Measurements from ENCODE around the gene TPSB2.

The TPSB2 gene

GRCh38 chr16:1195393-1195666, 34.7 kb downstream of the TPSB2 start:
- TF ChIP-seq EZH2phosphoT487 (IDR thresholded peaks at IDR 0.05; ENCODE audit: borderline replicate concordance, low read length) (no peak), CTCF (IDR thresholded peaks at IDR 0.05; ENCODE audit: low read depth, low read length, poor library complexity, severe bottlenecking) (no peak)
- H3F3A ChIP-seq (ENCODE audit: control insufficient read depth, insufficient read depth): no peaks in the 10 kb centered on the region
- H3K27me3 ChIP-seq (ENCODE audit: control insufficient read depth, low read length): no peaks in the 10 kb centered on the region
- no peaks in the 10 kb centered on the region for H3K4me1 ChIP-seq (ENCODE audit: control insufficient read depth, low read length)
- no peaks in the 10 kb centered on the region for H3K9me2 ChIP-seq (replicated peaks; ENCODE audit: control insufficient read depth, low read length)
- no peaks in the 10 kb centered on the region for H3K9me3 ChIP-seq (ENCODE audit: control insufficient read depth, insufficient read depth, low read length)
- H4K20me1 ChIP-seq (ENCODE audit: control insufficient read depth, insufficient read depth, low read depth, low read length): no peaks in the 10 kb centered on the region
- H3K79me2 ChIP-seq (ENCODE audit: control insufficient read depth, low read length): no peaks in the 10 kb centered on the region
- H3K27ac ChIP-seq (ENCODE audit: low read depth, low read length): no peak overlapping the region
- no peak overlapping the region for H3K4me2 ChIP-seq (ENCODE audit: low read length)
- H3K36me3 ChIP-seq (ENCODE audit: control insufficient read depth, low read length): no peaks in the 10 kb centered on the region
- H3K4me3 ChIP-seq (ENCODE audit: low read length): no peak overlapping the region

GRCh38 chr16:1194665-1195392, 35.2 kb downstream of the TPSB2 start:
- no peaks in the 10 kb centered on the region for H3F3A ChIP-seq (ENCODE audit: control insufficient read depth, insufficient read depth)
- no peaks in the 10 kb centered on the region for H3K79me2 ChIP-seq (ENCODE audit: control insufficient read depth, low read length)
- H3K4me1 ChIP-seq (ENCODE audit: control insufficient read depth, low read length): no peaks in the 10 kb centered on the region
- TF ChIP-seq CTCF (IDR thresholded peaks at IDR 0.05; ENCODE audit: low read depth, low read length, poor library complexity, severe bottlenecking) (peak; percentile 87), EZH2phosphoT487 (IDR thresholded peaks at IDR 0.05; ENCODE audit: borderline replicate concordance, low read length) (no peak)
- H3K9me2 ChIP-seq (replicated peaks; ENCODE audit: control insufficient read depth, low read length): no peaks in the 10 kb centered on the region
- no peak overlapping the region for H3K27ac ChIP-seq (ENCODE audit: low read depth, low read length)
- H3K4me2 ChIP-seq (ENCODE audit: low read length): no peak overlapping the region
- H4K20me1 ChIP-seq (ENCODE audit: control insufficient read depth, insufficient read depth, low read depth, low read length): no peaks in the 10 kb centered on the region
- no peak overlapping the region for H3K4me3 ChIP-seq (ENCODE audit: low read length)
- no peaks in the 10 kb centered on the region for H3K9me3 ChIP-seq (ENCODE audit: control insufficient read depth, insufficient read depth, low read length)
- no peaks in the 10 kb centered on the region for H3K27me3 ChIP-seq (ENCODE audit: control insufficient read depth, low read length)
- no peaks in the 10 kb centered on the region for H3K36me3 ChIP-seq (ENCODE audit: control insufficient read depth, low read length)

GRCh38 chr16:1193825-1194581, 36.0 kb downstream of the TPSB2 start:
- H3K9me2 ChIP-seq (replicated peaks; ENCODE audit: control insufficient read depth, low read length): no peaks in the 10 kb centered on the region
- H3K27me3 ChIP-seq (ENCODE audit: control insufficient read depth, low read length): no peaks in the 10 kb centered on the region
- no peaks in the 10 kb centered on the region for H3F3A ChIP-seq (ENCODE audit: control insufficient read depth, insufficient read depth)
- no peaks in the 10 kb centered on the region for H3K4me1 ChIP-seq (ENCODE audit: control insufficient read depth, low read length)
- no peaks in the 10 kb centered on the region for H4K20me1 ChIP-seq (ENCODE audit: control insufficient read depth, insufficient read depth, low read depth, low read length)
- H3K79me2 ChIP-seq (ENCODE audit: control insufficient read depth, low read length): no peaks in the 10 kb centered on the region
- no peaks in the 10 kb centered on the region for H3K9me3 ChIP-seq (ENCODE audit: control insufficient read depth, insufficient read depth, low read length)
- no peak for TF ChIP-seq CTCF (IDR thresholded peaks at IDR 0.05; ENCODE audit: low read depth, low read length, poor library complexity, severe bottlenecking)
- TF ChIP-seq EZH2phosphoT487 (IDR thresholded peaks at IDR 0.05; ENCODE audit: borderline replicate concordance, low read length): no peak
- H3K4me3 ChIP-seq (ENCODE audit: low read length): no peak overlapping the region
- no peaks in the 10 kb centered on the region for H3K36me3 ChIP-seq (ENCODE audit: control insufficient read depth, low read length)
- H3K4me2 ChIP-seq (ENCODE audit: low read length): no peak overlapping the region
- no peak overlapping the region for H3K27ac ChIP-seq (ENCODE audit: low read depth, low read length)

Data from DOHH2 (cell line).